Measurements from ENCODE around the gene OPHN1.

The OPHN1 gene

GRCh38 chrX:68254738-68255645 is 178.3 kb downstream of the OPHN1 start:
- H3K9me3 ChIP-seq (ENCODE audit: control insufficient read depth, insufficient read depth, low read length) = no peaks in the 10 kb centered on the region
- H3K4me2 ChIP-seq (ENCODE audit: low read length) = no peak overlapping the region
- no peaks in the 10 kb centered on the region for H3K36me3 ChIP-seq (ENCODE audit: control insufficient read depth, low read length)
- no peaks in the 10 kb centered on the region for H3K27me3 ChIP-seq (ENCODE audit: control insufficient read depth, low read length)
- no peaks in the 10 kb centered on the region for H3F3A ChIP-seq (ENCODE audit: control insufficient read depth, insufficient read depth)
- H3K4me1 ChIP-seq (ENCODE audit: control insufficient read depth, low read length) = no peaks in the 10 kb centered on the region
- no peaks in the 10 kb centered on the region for H3K79me2 ChIP-seq (ENCODE audit: control insufficient read depth, low read length)
- no peak overlapping the region for H3K27ac ChIP-seq (ENCODE audit: low read depth, low read length)
- H3K9me2 ChIP-seq (replicated peaks; ENCODE audit: control insufficient read depth, low read length) = no peaks in the 10 kb centered on the region
- H4K20me1 ChIP-seq (ENCODE audit: control insufficient read depth, insufficient read depth, low read depth, low read length) = no peaks in the 10 kb centered on the region
- no peak overlapping the region for H3K4me3 ChIP-seq (ENCODE audit: low read length)
- TF ChIP-seq CTCF (IDR thresholded peaks at IDR 0.05; ENCODE audit: low read depth, low read length, poor library complexity, severe bottlenecking) = no peak
- no peak for TF ChIP-seq EZH2phosphoT487 (IDR thresholded peaks at IDR 0.05; ENCODE audit: borderline replicate concordance, low read length)

GRCh38 chrX:68252664-68253063 is 180.6 kb downstream of the OPHN1 start:
- Histone ChIP-seq H3K27me3 (ENCODE audit: control insufficient read depth, low read length) (no peaks in the 10 kb centered on the region), H3K9me3 (ENCODE audit: control insufficient read depth, insufficient read depth, low read length) (no peaks in the 10 kb centered on the region), H3K4me3 (ENCODE audit: low read length) (no peak overlapping the region), H3K4me2 (ENCODE audit: low read length) (no peak overlapping the region), H3K4me1 (ENCODE audit: control insufficient read depth, low read length) (no peaks in the 10 kb centered on the region), H3K27ac (ENCODE audit: low read depth, low read length) (no peak overlapping the region), H3K36me3 (ENCODE audit: control insufficient read depth, low read length) (no peaks in the 10 kb centered on the region), H3F3A (ENCODE audit: control insufficient read depth, insufficient read depth) (no peaks in the 10 kb centered on the region), H3K9me2 (replicated peaks; ENCODE audit: control insufficient read depth, low read length) (no peaks in the 10 kb centered on the region), H3K79me2 (ENCODE audit: control insufficient read depth, low read length) (no peaks in the 10 kb centered on the region), H4K20me1 (ENCODE audit: control insufficient read depth, insufficient read depth, low read depth, low read length) (no peaks in the 10 kb centered on the region)
- TF ChIP-seq EZH2phosphoT487 (IDR thresholded peaks at IDR 0.05; ENCODE audit: borderline replicate concordance, low read length) (no peak), CTCF (IDR thresholded peaks at IDR 0.05; ENCODE audit: low read depth, low read length, poor library complexity, severe bottlenecking) (no peak)

- Histone ChIP-seq H3K4me3 (ENCODE audit: low read length) (no peak overlapping the region), H3K27me3 (ENCODE audit: control insufficient read depth, low read length) (no peaks in the 10 kb centered on the region), H3K36me3 (ENCODE audit: control insufficient read depth, low read length) (no peaks in the 10 kb centered on the region), H3F3A (ENCODE audit: control insufficient read depth, insufficient read depth) (no peaks in the 10 kb centered on the region), H4K20me1 (ENCODE audit: control insufficient read depth, insufficient read depth, low read depth, low read length) (no peaks in the 10 kb centered on the region), H3K9me3 (ENCODE audit: control insufficient read depth, insufficient read depth, low read length) (no peaks in the 10 kb centered on the region), H3K4me1 (ENCODE audit: control insufficient read depth, low read length) (no peaks in the 10 kb centered on the region), H3K9me2 (replicated peaks; ENCODE audit: control insufficient read depth, low read length) (no peaks in the 10 kb centered on the region), H3K79me2 (ENCODE audit: control insufficient read depth, low read length) (no peaks in the 10 kb centered on the region), H3K4me2 (ENCODE audit: low read length) (no peak overlapping the region), H3K27ac (ENCODE audit: low read depth, low read length) (no peak overlapping the region)
- TF ChIP-seq EZH2phosphoT487 (IDR thresholded peaks at IDR 0.05; ENCODE audit: borderline replicate concordance, low read length) (no peak), CTCF (IDR thresholded peaks at IDR 0.05; ENCODE audit: low read depth, low read length, poor library complexity, severe bottlenecking) (no peak)
These were observed 183.4 kb downstream of the OPHN1 start for GRCh38 chrX:68249903-68250302.

All from DOHH2 (cell line).